ENCODE data around the gene JARID2. TPM values are rescaled to one million over a fixed set of nuclear protein-coding genes. Genes with fewer than 3 reads are reported as not detected.

JARID2 gene
- total RNA-seq, 1 experiment from 2014 or later: 180 TPM

- TF ChIP-seq PRDM15 (CRISPR knock-in tag; IDR thresholded peaks at IDR 0.05): no peak
- TF ChIP-seq E2F5 (CRISPR knock-in tag; IDR thresholded peaks at IDR 0.05): no peak
- TF ChIP-seq ZNF423 (CRISPR knock-in tag; IDR thresholded peaks at IDR 0.05): no peak
- TF ChIP-seq ZNF425 (CRISPR knock-in tag; conservative IDR thresholded peaks at IDR 0.05): no peak
These were observed 63.9 kb downstream of the JARID2 start (continued) for GRCh38 chr6:15309611-15310283.

- CTCF ChIA-PET: no interaction called here
These were observed 64.8 kb downstream of the JARID2 start for GRCh38 chr6:15310680-15311079.

GRCh38 chr6:15312500-15312899 lies 66.6 kb downstream of the JARID2 start:
- Mint-ChIP-seq H3K4me1 (peaks cover 97% of the 10 kb centered on the region), H3K27ac (peak overlapping the region; percentile 20), H3K4me3 (no peak overlapping the region), H3K36me3 (no peaks in the 10 kb centered on the region), H3K9me3 (no peaks in the 10 kb centered on the region), H3K27me3 (ENCODE audit: low read depth) (no peaks in the 10 kb centered on the region)
- ATAC-seq: no peak
- ChIA-PET CTCF (no interaction called here), POLR2A (no interaction called here)
- DNase-seq (ENCODE audit: low spot score): no peak
- no peak for TF ChIP-seq ZNF423 (CRISPR knock-in tag; IDR thresholded peaks at IDR 0.05)
- no peak for TF ChIP-seq E2F5 (CRISPR knock-in tag; IDR thresholded peaks at IDR 0.05)
- TF ChIP-seq IRF2 (CRISPR knock-in tag; IDR thresholded peaks at IDR 0.05; ENCODE audit: borderline replicate concordance, low read depth): no peak
- no peak for TF ChIP-seq CREM (CRISPR knock-in tag; IDR thresholded peaks at IDR 0.05)
- TF ChIP-seq ZNF425 (CRISPR knock-in tag; conservative IDR thresholded peaks at IDR 0.05): no peak
- no peak for TF ChIP-seq ZNF219 (CRISPR knock-in tag; IDR thresholded peaks at IDR 0.05; ENCODE audit: borderline replicate concordance)

More at GRCh38 chr6:15310680-15311079, 64.8 kb downstream of the JARID2 start:
- ATAC-seq (no peak), DNase-seq (ENCODE audit: low spot score) (no peak)
- TF ChIP-seq ZNF671 (CRISPR knock-in tag; IDR thresholded peaks at IDR 0.05): no peak
- TF ChIP-seq SOX15 (CRISPR knock-in tag; IDR thresholded peaks at IDR 0.05): no peak
- TF ChIP-seq, protein P1, sequence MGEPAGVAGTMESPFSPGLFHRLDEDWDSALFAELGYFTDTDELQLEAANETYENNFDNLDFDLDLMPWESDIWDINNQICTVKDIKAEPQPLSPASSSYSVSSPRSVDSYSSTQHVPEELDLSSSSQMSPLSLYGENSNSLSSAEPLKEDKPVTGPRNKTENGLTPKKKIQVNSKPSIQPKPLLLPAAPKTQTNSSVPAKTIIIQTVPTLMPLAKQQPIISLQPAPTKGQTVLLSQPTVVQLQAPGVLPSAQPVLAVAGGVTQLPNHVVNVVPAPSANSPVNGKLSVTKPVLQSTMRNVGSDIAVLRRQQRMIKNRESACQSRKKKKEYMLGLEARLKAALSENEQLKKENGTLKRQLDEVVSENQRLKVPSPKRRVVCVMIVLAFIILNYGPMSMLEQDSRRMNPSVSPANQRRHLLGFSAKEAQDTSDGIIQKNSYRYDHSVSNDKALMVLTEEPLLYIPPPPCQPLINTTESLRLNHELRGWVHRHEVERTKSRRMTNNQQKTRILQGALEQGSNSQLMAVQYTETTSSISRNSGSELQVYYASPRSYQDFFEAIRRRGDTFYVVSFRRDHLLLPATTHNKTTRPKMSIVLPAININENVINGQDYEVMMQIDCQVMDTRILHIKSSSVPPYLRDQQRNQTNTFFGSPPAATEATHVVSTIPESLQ (CRISPR knock-in tag; IDR thresholded peaks at IDR 0.05): no peak
- no peak for TF ChIP-seq CREB1 (CRISPR knock-in tag; IDR thresholded peaks at IDR 0.05)
- no peak for TF ChIP-seq RORB (CRISPR knock-in tag; IDR thresholded peaks at IDR 0.05)
- TF ChIP-seq E2F5 (CRISPR knock-in tag; IDR thresholded peaks at IDR 0.05): no peak
- TF ChIP-seq, protein P2, sequence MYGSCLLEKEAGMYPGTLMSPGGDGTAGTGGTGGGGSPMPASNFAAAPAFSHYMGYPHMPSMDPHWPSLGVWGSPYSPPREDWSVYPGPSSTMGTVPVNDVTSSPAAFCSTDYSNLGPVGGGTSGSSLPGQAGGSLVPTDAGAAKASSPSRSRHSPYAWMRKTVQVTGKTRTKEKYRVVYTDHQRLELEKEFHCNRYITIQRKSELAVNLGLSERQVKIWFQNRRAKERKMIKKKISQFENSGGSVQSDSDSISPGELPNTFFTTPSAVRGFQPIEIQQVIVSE (CRISPR knock-in tag; IDR thresholded peaks at IDR 0.05; ENCODE audit: borderline replicate concordance): no peak
- TF ChIP-seq ZNF121 (CRISPR knock-in tag; IDR thresholded peaks at IDR 0.05): no peak
- POLR2A ChIA-PET: no interaction called here
- H3K27me3 Mint-ChIP-seq (ENCODE audit: low read depth): no peaks in the 10 kb centered on the region
- H3K4me3 Mint-ChIP-seq: no peak overlapping the region
- peaks cover 89% of the 10 kb centered on the region for H3K4me1 Mint-ChIP-seq
- H3K27ac Mint-ChIP-seq: peak overlapping the region; percentile 25; the same call in 1 of the 2 replicates
- H3K9me3 Mint-ChIP-seq: no peaks in the 10 kb centered on the region
- no peaks in the 10 kb centered on the region for H3K36me3 Mint-ChIP-seq

All from WTC11 (cell line).